Prostate gland (tissue), 2 donors: Measurements from ENCODE around the gene WWOX.

Experiments
- CTCF ChIP-seq, 4 experiments: fragments of 200-600 bp in 2 of 4; fragments of 450-650 bp in 2 of 4; sonication (generic) in 2 of 4; IDR thresholded peaks; 1 replicate in 3 of 4; 2 replicates in 1 of 4; pipeline ENCODE4 v1.5.1; 2016 to 2019; ENCODE audit warnings: antibody characterized with exemption in 4 of 4, mild to moderate bottlenecking in 2 of 4, moderate library complexity in 2 of 4
- POLR2A ChIP-seq: fragments of 450-650 bp; IDR thresholded peaks from one replicate; pipeline ENCODE4 v1.6.1; 2016; ENCODE audit warnings: antibody characterized with exemption, mild to moderate bottlenecking
- POLR2AphosphoS5 ChIP-seq: sonication (generic); formaldehyde crosslinking; IDR thresholded peaks from one replicate; pipeline ENCODE4 v1.6.1; 2017; ENCODE audit warnings: antibody characterized with exemption

GRCh38 chr16:78926723-78927210 is 827.3 kb downstream of the WWOX start:
- TF ChIP-seq CTCF (IDR thresholded peaks at IDR 0.05) (no peak), POLR2AphosphoS5 (no peak), POLR2A (no peak)
